HT-29 (cell line): ENCODE data around the gene C19orf33. TPM values are rescaled to one million over a fixed set of nuclear protein-coding genes. Genes with fewer than 3 reads are reported as not detected.
A peak's percentile ranks its signal among the peaks of the same experiment; 100 is the strongest.
"Not testable (repeated sequence)": the region's sequence is repeated elsewhere in the genome, so short reads cannot be mapped to it uniquely, and the experiment has no call there.

Experiments used
- DNase-seq: peaks from one replicate; pipeline ENCODE4 v3.0.0-alpha.2; 2015; ENCODE audit warnings: low spot score
- small RNA-seq: library from RNA; depleted of rRNA; stranded (forward); fragments of <200 nt; gene quantifications from one replicate; pipeline ENCODE3, GENCODE V24; 2014
- total RNA-seq: library from RNA; depleted of rRNA; stranded (reverse); fragments of >200 nt; shearing (Covaris generic); gene quantifications from 2 replicates; pipeline ENCODE4 v1.2.3, GENCODE V29; 2014; rRNA removed

C19orf33 gene
- total RNA-seq, 1 experiment from 2014 or later = 1,477 TPM

GRCh38 chr19:38336638-38337359 lies 32.7 kb downstream of the C19orf33 start:
- peak; percentile 100 for DNase-seq

- DNase-seq = no peak
Observed at GRCh38 chr19:38337360-38337653, 33.3 kb downstream of the C19orf33 start.

- DNase-seq = not testable (repeated sequence)
Observed at GRCh38 chr19:38339011-38339410, 35.0 kb downstream of the C19orf33 start.

GRCh38 chr19:38340927-38341326 lies 36.9 kb downstream of the C19orf33 start:
- DNase-seq = no peak

GRCh38 chr19:38346837-38347236 lies 42.8 kb downstream of the C19orf33 start:
- no peak for DNase-seq

GRCh38 chr19:38350883-38351282 lies 46.8 kb downstream of the C19orf33 start:
- no peak for DNase-seq

GRCh38 chr19:38351865-38352395 lies 47.9 kb downstream of the C19orf33 start:
- no peak for DNase-seq

- DNase-seq = no peak
Observed at GRCh38 chr19:38352611-38353010, 48.6 kb downstream of the C19orf33 start.

Small RNAs within 50 kb of the gene (small RNA-seq; reads per million reads assigned to genes)
- gene RF00019 = not detected

Other genes with a start within 250 kb of the C19orf33 start
- gene DPF1, start 80.0 kb upstream of the C19orf33 start, total RNA-seq = 0.89 and 1.3 TPM in 2 replicates
- gene PPP1R14A, start 47.9 kb upstream of the C19orf33 start, total RNA-seq = not detected in 2 replicates
- gene SPINT2, start 39.7 kb upstream of the C19orf33 start, total RNA-seq = 2,475 and 2,514 TPM in 2 replicates
- gene YIF1B, start 11.7 kb downstream of the C19orf33 start, total RNA-seq = 137 and 149 TPM in 2 replicates
- 10.3 and 13.9 TPM in 2 replicates for gene KCNK6, start 15.6 kb downstream of the C19orf33 start, total RNA-seq
- 4.0 and 10.5 TPM in 2 replicates for gene CATSPERG, start 31.6 kb downstream of the C19orf33 start, total RNA-seq
- gene PSMD8, start 70.3 kb downstream of the C19orf33 start, total RNA-seq = 627 and 640 TPM in 2 replicates
- 0.26 and 0.41 TPM in 2 replicates for gene GGN, start 83.8 kb downstream of the C19orf33 start, total RNA-seq
- gene SPRED3, start 84.4 kb downstream of the C19orf33 start, total RNA-seq = 0.13 and 3.2 TPM in 2 replicates
- gene FAM98C, start 98.8 kb downstream of the C19orf33 start, total RNA-seq = 46.6 and 49.5 TPM in 2 replicates
- gene RASGRP4, start 122.0 kb downstream of the C19orf33 start, total RNA-seq = not detected in 2 replicates
- gene RYR1, start 129.4 kb downstream of the C19orf33 start, total RNA-seq = 0.94 TPM in 1 of 2 replicates, not detected in the other